Right atrium auricular region (tissue), 2 donors: Measurements from ENCODE around the gene MEGF10. TPM values are rescaled to one million over a fixed set of nuclear protein-coding genes. Genes with fewer than 3 reads are reported as not detected.

ENCODE experiments used
- DNase-seq: peaks from one replicate; pipeline ENCODE4 v3.0.0-alpha.2; 2019; ENCODE audit warnings: low spot score
- H3K27ac ChIP-seq, 2 donors: fragments of 200-600 bp; sonication (generic); 1 replicate in 1 of 2; 2 replicates in 1 of 2; pipeline ENCODE4 v1.5.1; 2016 to 2019
- H3K27me3 ChIP-seq, 2 donors: fragments of 200-600 bp; sonication (generic); one replicate each; pipeline versions ENCODE4 v1.5.1 to v1.6.0; 2017 to 2019
- H3K36me3 ChIP-seq: fragments of 200-600 bp; sonication (generic); one replicate; pipeline ENCODE4 v1.5.1; 2016
- H3K4me1 ChIP-seq, 2 donors: fragments of 200-600 bp; sonication (generic); one replicate each; pipeline versions ENCODE4 v1.5.1 to v1.6.0; 2017 to 2019
- H3K4me3 ChIP-seq, 2 donors: fragments of 200-600 bp; sonication (generic); 1 replicate in 1 of 2; 2 replicates in 1 of 2; pipeline ENCODE4 v1.5.1; 2017 to 2019; ENCODE audit warnings: mild to moderate bottlenecking in 1 of 2, moderate library complexity in 1 of 2
- H3K9me3 ChIP-seq, 2 donors: fragments of 200-600 bp; sonication (generic); one replicate each; pipeline ENCODE4 v1.5.1; 2019
- CTCF ChIP-seq, 2 donors: fragments of 200-600 bp; sonication (generic); IDR thresholded peaks; one replicate each; pipeline ENCODE4 v1.5.1; 2019; ENCODE audit warnings: antibody characterized with exemption in 2 of 2
- total RNA-seq, 2 donors: library from RNA; depleted of rRNA; stranded (reverse); fragments of >200 nt; gene quantifications; one replicate each; pipeline ENCODE4 v1.1.0, GENCODE V29; 2016

The MEGF10 gene
- total RNA-seq, 2 donors from 2014 or later = 0.71 to 3.0 TPM

- TF ChIP-seq CTCF (IDR thresholded peaks at IDR 0.05) = no peak
- Histone ChIP-seq H3K27me3 (no peaks in the 10 kb centered on the region), H3K9me3 (no peaks in the 10 kb centered on the region), H3K36me3 (no peaks in the 10 kb centered on the region), H3K4me3 (no peak overlapping the region), H3K27ac (no peak overlapping the region), H3K4me1 (peaks cover 0 to 14% of the 10 kb centered on the region in 2 donors)
- no peak for DNase-seq
Measured at GRCh38 chr5:127344931-127345330, 54.3 kb downstream of the MEGF10 start.

- Histone ChIP-seq H3K27ac (no peak overlapping the region), H3K4me3 (no peak overlapping the region), H3K9me3 (no peaks in the 10 kb centered on the region), H3K4me1 (no peaks in the 10 kb centered on the region), H3K27me3 (no peaks in the 10 kb centered on the region), H3K36me3 (no peaks in the 10 kb centered on the region)
- no peak for TF ChIP-seq CTCF (IDR thresholded peaks at IDR 0.05)
- DNase-seq = no peak
Measured at GRCh38 chr5:127351418-127351817, 60.8 kb downstream of the MEGF10 start.

GRCh38 chr5:127352068-127352467, 61.5 kb downstream of the MEGF10 start:
- Histone ChIP-seq H3K4me3 (no peak overlapping the region), H3K36me3 (no peaks in the 10 kb centered on the region), H3K4me1 (no peaks in the 10 kb centered on the region), H3K27me3 (no peaks in the 10 kb centered on the region), H3K9me3 (no peaks in the 10 kb centered on the region), H3K27ac (no peak overlapping the region)
- no peak for DNase-seq
- no peak for TF ChIP-seq CTCF (IDR thresholded peaks at IDR 0.05)

- H3K27me3 ChIP-seq = no peaks in the 10 kb centered on the region
- no peaks in the 10 kb centered on the region for H3K36me3 ChIP-seq
- TF ChIP-seq CTCF (IDR thresholded peaks at IDR 0.05) = no peak
- no peak for DNase-seq
- no peak overlapping the region for H3K4me3 ChIP-seq
- H3K9me3 ChIP-seq = no peaks in the 10 kb centered on the region
- H3K4me1 ChIP-seq = no peaks in the 10 kb centered on the region
- H3K27ac ChIP-seq = no peak overlapping the region
Measured at GRCh38 chr5:127353327-127353726, 62.7 kb downstream of the MEGF10 start.

GRCh38 chr5:127353796-127354195, 63.2 kb downstream of the MEGF10 start:
- H3K9me3 ChIP-seq = no peaks in the 10 kb centered on the region
- no peak for DNase-seq
- H3K4me1 ChIP-seq = no peaks in the 10 kb centered on the region
- no peak overlapping the region for H3K27ac ChIP-seq
- H3K27me3 ChIP-seq = no peaks in the 10 kb centered on the region
- no peak overlapping the region for H3K4me3 ChIP-seq
- no peak for TF ChIP-seq CTCF (IDR thresholded peaks at IDR 0.05)
- no peaks in the 10 kb centered on the region for H3K36me3 ChIP-seq

- no peak for TF ChIP-seq CTCF (IDR thresholded peaks at IDR 0.05)
- no peaks in the 10 kb centered on the region for H3K9me3 ChIP-seq
- no peaks in the 10 kb centered on the region for H3K4me1 ChIP-seq
- no peak overlapping the region for H3K4me3 ChIP-seq
- H3K27ac ChIP-seq = no peak overlapping the region
- H3K36me3 ChIP-seq = no peaks in the 10 kb centered on the region
- DNase-seq = no peak
- no peaks in the 10 kb centered on the region for H3K27me3 ChIP-seq
Measured at GRCh38 chr5:127355337-127355736, 64.7 kb downstream of the MEGF10 start.
